OCI-LY1 (cell line): ENCODE data around the gene CHRM3.

Experiments
- H2AFZ ChIP-seq: fragments of 200-600 bp; sonication (generic), shearing (Covaris generic); 2 replicates; pipeline ENCODE4 v1.6.0; 2014; ENCODE audit warnings: antibody characterized with exemption, mild to moderate bottlenecking, low read length
- H3F3A ChIP-seq: fragments of 200-600 bp; sonication (generic), shearing (Covaris generic); 2 replicates; pipeline ENCODE4 v1.6.0; 2014; ENCODE audit warnings: mild to moderate bottlenecking, antibody characterized with exemption, low read length, moderate library complexity; ENCODE audit not compliant: insufficient read depth
- H3K27ac ChIP-seq: fragments of 200-600 bp; sonication (generic); 2 replicates; pipeline ENCODE4 v1.5.1; 2014; ENCODE audit warnings: low read length, mixed run types, mild to moderate bottlenecking, low read depth; ENCODE audit not compliant: poor library complexity, severe bottlenecking
- H3K27me3 ChIP-seq: fragments of 200-600 bp; sonication (generic); 2 replicates; pipeline ENCODE4 v1.6.0; 2014; ENCODE audit warnings: antibody characterized with exemption, mild to moderate bottlenecking, low read length, moderate library complexity; ENCODE audit not compliant: insufficient read depth
- H3K36me3 ChIP-seq: fragments of 200-600 bp; sonication (generic); 2 replicates; pipeline ENCODE4 v1.6.1; 2014; ENCODE audit warnings: mild to moderate bottlenecking, antibody characterized with exemption, low read length, moderate library complexity, mixed read lengths; ENCODE audit not compliant: insufficient read depth
- H3K4me1 ChIP-seq: fragments of 200-600 bp; sonication (generic); 2 replicates; pipeline ENCODE4 v1.5.1; 2014; ENCODE audit warnings: mild to moderate bottlenecking, low read length, moderate library complexity; ENCODE audit not compliant: insufficient read depth, severe bottlenecking
- H3K4me2 ChIP-seq: fragments of 200-600 bp; sonication (generic), shearing (Covaris generic); 2 replicates; pipeline ENCODE4 v1.6.1; 2014; ENCODE audit warnings: low read length
- H3K4me3 ChIP-seq: fragments of 200-600 bp; sonication (generic); 2 replicates; pipeline ENCODE4 v1.5.1; 2014; ENCODE audit warnings: low read length, low read depth, mild to moderate bottlenecking, mixed read lengths; ENCODE audit not compliant: poor library complexity, severe bottlenecking
- H3K79me2 ChIP-seq: fragments of 200-600 bp; shearing (Covaris generic); 2 replicates; pipeline ENCODE4 v1.6.1; 2016; ENCODE audit warnings: mixed run types, low read length, mixed read lengths; ENCODE audit not compliant: insufficient read depth
- H3K9ac ChIP-seq: fragments of 200-600 bp; sonication (generic), shearing (Covaris generic); 2 replicates; pipeline ENCODE4 v1.6.1; 2014; ENCODE audit warnings: mild to moderate bottlenecking, low read length, mixed read lengths
- H3K9me2 ChIP-seq: fragments of 200-600 bp; sonication (generic), shearing (Covaris generic); 2 replicates; pipeline ENCODE4 v1.6.1; 2014; ENCODE audit warnings: low read depth, mild to moderate bottlenecking, low read length, mixed read lengths
- H3K9me3 ChIP-seq: fragments of 200-600 bp; shearing (Covaris generic); 2 replicates; pipeline ENCODE4 v1.6.1; 2014; ENCODE audit warnings: low read length, mixed read lengths
- H4K20me1 ChIP-seq: fragments of 200-600 bp; sonication (generic), shearing (Covaris generic); 2 replicates; pipeline ENCODE4 v1.6.0; 2016; ENCODE audit warnings: mild to moderate bottlenecking, low read length; ENCODE audit not compliant: insufficient read depth
- EZH2 ChIP-seq: fragments of 200-600 bp; sonication (generic), shearing (Covaris generic); IDR thresholded peaks from 2 replicates; pipeline ENCODE4 v1.8.0; 2017; ENCODE audit warnings: borderline replicate concordance, mixed run types, mild to moderate bottlenecking, antibody characterized with exemption, low read length, moderate library complexity, mixed read lengths
- TF ChIP-seq, protein P1 (sequence below): fragments of 200-600 bp; sonication (generic), shearing (Covaris generic); IDR thresholded peaks from 2 replicates; pipeline ENCODE4 v1.5.1; 2017; ENCODE audit warnings: mild to moderate bottlenecking, antibody characterized with exemption, low read length, moderate library complexity, mixed read lengths

The CHRM3 gene

DNA sequence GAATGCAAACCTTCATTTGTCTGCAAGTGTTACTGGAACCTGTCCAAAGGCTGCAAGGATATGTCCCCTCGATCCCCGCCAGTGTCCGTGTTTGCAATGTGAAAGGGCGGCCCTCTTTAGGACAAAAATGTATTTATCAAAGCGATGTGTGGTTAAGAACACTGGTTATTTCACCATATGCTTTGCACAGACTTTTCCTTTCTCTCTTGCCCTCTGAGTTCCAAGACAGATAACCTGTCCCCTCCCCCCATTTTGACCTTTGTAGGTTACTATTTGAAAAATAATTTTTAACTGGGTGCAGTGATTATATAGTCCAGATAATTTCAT lies 1.8 kb downstream of the CHRM3 start:
- H2AFZ ChIP-seq = no peak overlapping the region
- H3K4me1 ChIP-seq = no peaks in the 10 kb centered on the region
- no peaks in the 10 kb centered on the region for H3K36me3 ChIP-seq
- H3K4me3 ChIP-seq = no peak overlapping the region
- no peaks in the 10 kb centered on the region for H4K20me1 ChIP-seq
- no peaks in the 10 kb centered on the region for H3K9me2 ChIP-seq
- no peak overlapping the region for H3K4me2 ChIP-seq
- no peaks in the 10 kb centered on the region for H3K9me3 ChIP-seq
- no peaks in the 10 kb centered on the region for H3F3A ChIP-seq
- no peaks in the 10 kb centered on the region for H3K79me2 ChIP-seq
- no peaks in the 10 kb centered on the region for H3K27me3 ChIP-seq
- TF ChIP-seq, protein P1, sequence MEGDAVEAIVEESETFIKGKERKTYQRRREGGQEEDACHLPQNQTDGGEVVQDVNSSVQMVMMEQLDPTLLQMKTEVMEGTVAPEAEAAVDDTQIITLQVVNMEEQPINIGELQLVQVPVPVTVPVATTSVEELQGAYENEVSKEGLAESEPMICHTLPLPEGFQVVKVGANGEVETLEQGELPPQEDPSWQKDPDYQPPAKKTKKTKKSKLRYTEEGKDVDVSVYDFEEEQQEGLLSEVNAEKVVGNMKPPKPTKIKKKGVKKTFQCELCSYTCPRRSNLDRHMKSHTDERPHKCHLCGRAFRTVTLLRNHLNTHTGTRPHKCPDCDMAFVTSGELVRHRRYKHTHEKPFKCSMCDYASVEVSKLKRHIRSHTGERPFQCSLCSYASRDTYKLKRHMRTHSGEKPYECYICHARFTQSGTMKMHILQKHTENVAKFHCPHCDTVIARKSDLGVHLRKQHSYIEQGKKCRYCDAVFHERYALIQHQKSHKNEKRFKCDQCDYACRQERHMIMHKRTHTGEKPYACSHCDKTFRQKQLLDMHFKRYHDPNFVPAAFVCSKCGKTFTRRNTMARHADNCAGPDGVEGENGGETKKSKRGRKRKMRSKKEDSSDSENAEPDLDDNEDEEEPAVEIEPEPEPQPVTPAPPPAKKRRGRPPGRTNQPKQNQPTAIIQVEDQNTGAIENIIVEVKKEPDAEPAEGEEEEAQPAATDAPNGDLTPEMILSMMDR = no peak
- no peak for TF ChIP-seq EZH2
- no peak overlapping the region for H3K9ac ChIP-seq
- H3K27ac ChIP-seq = no peak overlapping the region

DNA sequence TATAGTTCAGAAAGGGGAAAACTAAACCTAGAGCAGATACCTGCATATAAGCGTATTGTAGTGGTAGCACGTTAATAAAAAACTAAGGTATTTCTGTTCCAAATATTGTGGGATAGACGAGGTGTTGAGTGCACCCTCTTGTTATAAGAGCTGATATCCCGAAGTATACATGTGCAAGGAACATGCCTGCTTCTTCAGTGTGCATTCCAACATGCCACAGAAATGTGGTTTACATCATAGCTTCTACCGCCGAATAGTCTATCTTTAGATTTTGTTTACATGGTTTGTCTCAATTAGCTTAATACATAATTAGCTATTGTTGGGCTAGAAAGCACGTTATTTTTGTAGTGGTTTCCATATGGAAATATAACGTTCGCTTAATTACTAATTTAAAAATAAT lies 2.2 kb downstream of the CHRM3 start:
- Histone ChIP-seq H3K9me3 (no peaks in the 10 kb centered on the region), H3K79me2 (no peaks in the 10 kb centered on the region), H3K9ac (no peak overlapping the region), H3K27ac (no peak overlapping the region), H2AFZ (no peak overlapping the region), H3K27me3 (no peaks in the 10 kb centered on the region), H3K4me2 (no peak overlapping the region), H3K4me1 (no peaks in the 10 kb centered on the region), H3K9me2 (no peaks in the 10 kb centered on the region), H4K20me1 (no peaks in the 10 kb centered on the region), H3K36me3 (no peaks in the 10 kb centered on the region), H3F3A (no peaks in the 10 kb centered on the region), H3K4me3 (no peak overlapping the region)
- no peak for TF ChIP-seq EZH2
- TF ChIP-seq, protein P1 = no peak

DNA sequence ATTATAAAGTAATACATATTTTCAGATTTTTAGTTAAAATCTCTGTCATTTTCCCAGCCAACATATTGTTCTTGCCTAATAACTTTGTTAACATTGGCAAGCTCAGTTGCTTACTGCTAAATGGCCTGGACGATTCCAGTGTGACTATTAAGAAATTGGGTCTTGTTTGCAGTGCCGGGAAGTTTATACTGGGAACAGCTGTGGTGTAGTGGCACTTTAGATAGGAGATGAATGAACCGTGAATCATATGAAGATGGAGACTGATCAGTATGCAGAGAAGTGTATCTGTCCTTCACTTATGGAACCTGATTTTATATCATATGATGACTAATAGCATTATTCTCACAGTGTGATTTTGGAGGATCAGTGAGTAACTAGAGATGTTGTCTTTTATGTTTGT lies 3.3 kb downstream of the CHRM3 start:
- no peak overlapping the region for H2AFZ ChIP-seq
- H3K4me3 ChIP-seq = no peak overlapping the region
- H3F3A ChIP-seq = no peaks in the 10 kb centered on the region
- no peaks in the 10 kb centered on the region for H3K9me3 ChIP-seq
- H3K36me3 ChIP-seq = no peaks in the 10 kb centered on the region
- TF ChIP-seq EZH2 = no peak
- TF ChIP-seq, protein P1 = no peak
- no peaks in the 10 kb centered on the region for H3K79me2 ChIP-seq
- H3K27me3 ChIP-seq = no peaks in the 10 kb centered on the region
- H3K9me2 ChIP-seq = no peaks in the 10 kb centered on the region
- no peaks in the 10 kb centered on the region for H4K20me1 ChIP-seq
- no peaks in the 10 kb centered on the region for H3K4me1 ChIP-seq
- no peak overlapping the region for H3K9ac ChIP-seq
- no peak overlapping the region for H3K27ac ChIP-seq
- no peak overlapping the region for H3K4me2 ChIP-seq
